Upper lobe of left lung (tissue), 6 donors: Measurements from ENCODE around the gene TMEM178B. TPM values are rescaled to one million over a fixed set of nuclear protein-coding genes. Genes with fewer than 3 reads are reported as not detected.

ENCODE experiments used
- ATAC-seq, 2 donors: fragments of 200-7000 bp; cut with Tn5 transposase; one replicate each; pipeline ENCODE4 v1.9.1; 2022; ENCODE audit warnings: mild to moderate bottlenecking in 2 of 2, moderate library complexity in 2 of 2; ENCODE audit not compliant: low FRiP score in 2 of 2
- DNase-seq, 2 donors: peaks; one replicate each; pipeline ENCODE4 v3.0.0-alpha.2; 2019 to 2020
- H3K27ac ChIP-seq, 4 donors: fragments of 200-600 bp; sonication (generic); one replicate each; pipeline ENCODE4 v1.5.1; 2016 to 2019
- H3K27me3 ChIP-seq, 4 donors: fragments of 200-600 bp; sonication (generic); one replicate each; pipeline ENCODE4 v1.5.1; 2017 to 2019
- H3K36me3 ChIP-seq, 4 donors: fragments of 200-600 bp; sonication (generic); one replicate each; pipeline ENCODE4 v1.5.1; 2016 to 2019
- H3K4me1 ChIP-seq, 4 donors: fragments of 200-600 bp; sonication (generic); one replicate each; pipeline ENCODE4 v1.5.1; 2018 to 2019
- H3K4me3 ChIP-seq, 4 donors: fragments of 200-600 bp; sonication (generic); one replicate each; pipeline ENCODE4 v1.5.1; 2017 to 2019; ENCODE audit warnings: mild to moderate bottlenecking in 2 of 4, moderate library complexity in 1 of 4
- H3K9me3 ChIP-seq, 4 donors: fragments of 200-600 bp; sonication (generic); one replicate each; pipeline ENCODE4 v1.5.1; 2018 to 2019
- CTCF ChIP-seq, 6 experiments: fragments of 450-650 bp in 4 of 6; fragments of 200-600 bp in 2 of 6; sonication (generic) in 2 of 6; IDR thresholded peaks; one replicate each; pipeline ENCODE4 v1.5.1; 2016 to 2019; ENCODE audit warnings: antibody characterized with exemption in 6 of 6
- EP300 ChIP-seq, 4 donors: sonication (generic); formaldehyde crosslinking; IDR thresholded peaks; one replicate each; pipeline ENCODE4 v1.5.1; 2017; ENCODE audit warnings: antibody characterized with exemption in 4 of 4, control low read depth in 2 of 4
- POLR2A ChIP-seq, 4 donors: fragments of 450-650 bp; IDR thresholded peaks; one replicate each; pipeline ENCODE4 v1.5.1; 2016 to 2017; ENCODE audit warnings: antibody characterized with exemption in 4 of 4, mild to moderate bottlenecking in 2 of 4
- POLR2AphosphoS5 ChIP-seq, 2 donors: sonication (generic); formaldehyde crosslinking; IDR thresholded peaks; one replicate each; pipeline ENCODE4 v1.5.1; 2017; ENCODE audit warnings: antibody characterized with exemption in 2 of 2
- WGBS, 2 donors: methylation state at CpG; one replicate each; pipeline ENCODE4 v1.1.5; 2017 to 2018; 5-methylcytosine and 5-hydroxymethylcytosine counted together
- total RNA-seq, 6 donors: library from RNA; depleted of rRNA in 4 of 6; stranded (reverse); fragments of >200 nt in 4 of 6; gene quantifications; one replicate each; pipeline versions ENCODE4 v1.1.0 to v1.2.1, GENCODE V29; 2016 to 2021
- donor health status: DM: no; HTN: no; CAD: no; lungs with moderate emphysema.
- donor health status: DM: no; HTN: yes; CAD: no; lungs with severe emphysema.

TMEM178B gene
- total RNA-seq, 6 donors from 2014 or later, result under 0.01 to 1.4 (median 0.32) TPM

- Histone ChIP-seq H3K27me3 (no peaks in the 10 kb centered on the region), H3K4me3 (no peak overlapping the region), H3K9me3 (no peaks in the 10 kb centered on the region), H3K36me3 (no peaks in the 10 kb centered on the region), H3K4me1 (no peaks in the 10 kb centered on the region), H3K27ac (no peak overlapping the region)
- WGBS, 2 donors, result 72 to 87% methylated on average over 2 of the region's 2 CpGs
- TF ChIP-seq CTCF (IDR thresholded peaks at IDR 0.05), result no peak
- TF ChIP-seq POLR2AphosphoS5 (IDR thresholded peaks at IDR 0.05), result no peak
- no peak for TF ChIP-seq POLR2A (IDR thresholded peaks at IDR 0.05)
- no peak for TF ChIP-seq EP300 (IDR thresholded peaks at IDR 0.05)
- no peak for ATAC-seq
- DNase-seq, result no peak
Observed at GRCh38 chr7:141251957-141252356, 178.1 kb downstream of the TMEM178B start.

GRCh38 chr7:141257597-141257996, 183.7 kb downstream of the TMEM178B start:
- H3K27ac ChIP-seq, result no peak overlapping the region
- H3K36me3 ChIP-seq, result no peaks in the 10 kb centered on the region
- H3K4me1 ChIP-seq, result no peaks in the 10 kb centered on the region
- TF ChIP-seq POLR2AphosphoS5 (IDR thresholded peaks at IDR 0.05), result no peak
- TF ChIP-seq CTCF (IDR thresholded peaks at IDR 0.05), result no peak
- no peak for TF ChIP-seq POLR2A (IDR thresholded peaks at IDR 0.05)
- TF ChIP-seq EP300 (IDR thresholded peaks at IDR 0.05), result no peak
- DNase-seq, result no peak
- no peak overlapping the region for H3K4me3 ChIP-seq
- 65 to 98% methylated on average over 2 of the region's 2 CpGs for WGBS, 2 donors
- H3K9me3 ChIP-seq, result peaks cover 0 to 8% (median 4%) of the 10 kb centered on the region in 4 donors
- no peaks in the 10 kb centered on the region for H3K27me3 ChIP-seq
- ATAC-seq, result no peak

GRCh38 chr7:141258559-141258958, 184.7 kb downstream of the TMEM178B start:
- H3K27me3 ChIP-seq, result no peaks in the 10 kb centered on the region
- H3K27ac ChIP-seq, result no peak overlapping the region
- no peaks in the 10 kb centered on the region for H3K4me1 ChIP-seq
- no peaks in the 10 kb centered on the region for H3K36me3 ChIP-seq
- DNase-seq (no peak), ATAC-seq (no peak)
- WGBS, 2 donors, result 73 to 84% methylated on average over 5 of the region's 5 CpGs
- peaks cover 0 to 8% (median 4%) of the 10 kb centered on the region in 4 donors for H3K9me3 ChIP-seq
- no peak overlapping the region for H3K4me3 ChIP-seq
- no peak for TF ChIP-seq CTCF (IDR thresholded peaks at IDR 0.05)
- no peak for TF ChIP-seq EP300 (IDR thresholded peaks at IDR 0.05)
- no peak for TF ChIP-seq POLR2A (IDR thresholded peaks at IDR 0.05)
- no peak for TF ChIP-seq POLR2AphosphoS5 (IDR thresholded peaks at IDR 0.05)

- peaks cover 0 to 8% (median 4%) of the 10 kb centered on the region in 4 donors for H3K9me3 ChIP-seq
- WGBS, 2 donors, result 82 to 85% methylated on average over 5 of the region's 5 CpGs
- TF ChIP-seq POLR2AphosphoS5 (IDR thresholded peaks at IDR 0.05) (no peak), CTCF (IDR thresholded peaks at IDR 0.05) (no peak), EP300 (IDR thresholded peaks at IDR 0.05) (no peak), POLR2A (IDR thresholded peaks at IDR 0.05) (no peak)
- no peak overlapping the region for H3K27ac ChIP-seq
- H3K36me3 ChIP-seq, result no peaks in the 10 kb centered on the region
- DNase-seq (no peak), ATAC-seq (no peak)
- no peak overlapping the region for H3K4me3 ChIP-seq
- H3K4me1 ChIP-seq, result no peaks in the 10 kb centered on the region
- H3K27me3 ChIP-seq, result no peaks in the 10 kb centered on the region
Observed at GRCh38 chr7:141262101-141263090, 188.5 kb downstream of the TMEM178B start.
